ENCODE data around the gene COBL.

DNA sequence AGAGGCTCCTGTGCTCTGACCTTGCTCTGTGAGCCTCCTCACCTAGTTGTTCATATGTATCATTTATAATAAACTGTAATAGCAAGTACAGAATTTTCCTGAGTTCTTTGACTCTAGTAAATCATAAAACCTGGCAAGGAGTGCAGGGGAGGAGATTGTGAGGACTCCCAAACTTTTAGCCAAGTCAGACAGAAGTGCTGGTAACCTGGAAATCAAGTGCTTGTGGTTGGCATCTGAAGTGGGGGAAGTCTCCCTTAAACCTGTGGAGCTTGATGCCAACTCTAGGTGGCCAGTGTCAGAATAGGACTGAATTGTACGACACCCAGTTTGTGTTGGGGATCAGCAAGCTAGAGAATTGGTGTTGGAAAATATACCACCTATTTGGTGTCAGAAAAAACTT, 327.6 kb downstream of the COBL start:
- no peak for TF ChIP-seq POLR2A (IDR thresholded peaks at IDR 0.05)
- TF ChIP-seq, protein P1, sequence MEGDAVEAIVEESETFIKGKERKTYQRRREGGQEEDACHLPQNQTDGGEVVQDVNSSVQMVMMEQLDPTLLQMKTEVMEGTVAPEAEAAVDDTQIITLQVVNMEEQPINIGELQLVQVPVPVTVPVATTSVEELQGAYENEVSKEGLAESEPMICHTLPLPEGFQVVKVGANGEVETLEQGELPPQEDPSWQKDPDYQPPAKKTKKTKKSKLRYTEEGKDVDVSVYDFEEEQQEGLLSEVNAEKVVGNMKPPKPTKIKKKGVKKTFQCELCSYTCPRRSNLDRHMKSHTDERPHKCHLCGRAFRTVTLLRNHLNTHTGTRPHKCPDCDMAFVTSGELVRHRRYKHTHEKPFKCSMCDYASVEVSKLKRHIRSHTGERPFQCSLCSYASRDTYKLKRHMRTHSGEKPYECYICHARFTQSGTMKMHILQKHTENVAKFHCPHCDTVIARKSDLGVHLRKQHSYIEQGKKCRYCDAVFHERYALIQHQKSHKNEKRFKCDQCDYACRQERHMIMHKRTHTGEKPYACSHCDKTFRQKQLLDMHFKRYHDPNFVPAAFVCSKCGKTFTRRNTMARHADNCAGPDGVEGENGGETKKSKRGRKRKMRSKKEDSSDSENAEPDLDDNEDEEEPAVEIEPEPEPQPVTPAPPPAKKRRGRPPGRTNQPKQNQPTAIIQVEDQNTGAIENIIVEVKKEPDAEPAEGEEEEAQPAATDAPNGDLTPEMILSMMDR (IDR thresholded peaks at IDR 0.05): no peak

All from right lobe of liver (tissue), 4 donors.